HEK293 (cell line): ENCODE data around the gene SPINK4.

Source experiments
- CTCF ChIA-PET: fragments of 350-600 bp; formaldehyde crosslinking; extraction: SDS; loops from one replicate; lab custom pipeline; 2021; ENCODE audit warnings: antibody characterized with exemption; lab: Yijun Ruan, JAX
- POLR2A ChIA-PET: fragments of 300-600 bp; formaldehyde crosslinking; extraction: SDS; loops from one replicate; lab custom pipeline; 2020; ENCODE audit warnings: antibody characterized with exemption, inconsistent platforms; lab: Yijun Ruan, JAX
- H3K27ac ChIP-seq: fragments of 200-500 bp; sonication (Bioruptor generic); 2 replicates; pipeline ENCODE4 v1.5.1; 2014; ENCODE audit warnings: low read depth, low read length, control low read depth, inconsistent platforms; ENCODE audit errors: extremely low read depth
- H3K36me3 ChIP-seq, 2 experiments: fragments of 200-500 bp in 1 of 2; sonication (Bioruptor generic) in 1 of 2; 1 replicate in 1 of 2; 2 replicates in 1 of 2; pipeline ENCODE4 v1.5.1; 2014 to 2017; ENCODE audit warnings: inconsistent platforms in 2 of 2, low read length in 2 of 2; ENCODE audit not compliant: control insufficient read depth in 2 of 2, insufficient read depth in 1 of 2
- H3K4me1 ChIP-seq: fragments of 200-500 bp; sonication (Bioruptor generic); 2 replicates; pipeline ENCODE4 v1.5.1; 2014; ENCODE audit warnings: mild to moderate bottlenecking, low read length, inconsistent platforms; ENCODE audit not compliant: control insufficient read depth, insufficient read depth
- H3K4me3 ChIP-seq: 2 replicates; pipeline ENCODE4 v1.5.1; 2011; ENCODE audit warnings: low read depth, mild to moderate bottlenecking, control low read depth, low read length, moderate library complexity
- H3K9me3 ChIP-seq: fragments of 200-500 bp; sonication (Bioruptor generic); 2 replicates; pipeline ENCODE4 v1.5.1; 2014; ENCODE audit warnings: low read depth, low read length, inconsistent platforms; ENCODE audit not compliant: control insufficient read depth, insufficient read depth
- HOXD13 ChIP-seq: sonication (generic); formaldehyde crosslinking; IDR thresholded peaks from 2 replicates; pipeline ENCODE4 v1.8.0; 2022; ENCODE audit warnings: missing genetic modification reagents, borderline replicate concordance
- KLF16 ChIP-seq: fragments of 450-650 bp; formaldehyde crosslinking; IDR thresholded peaks from 2 replicates; pipeline ENCODE4 v1.5.1; 2017; ENCODE audit warnings: missing biosample characterization, missing genetic modification characterization
- KLF8 ChIP-seq: fragments of 450-650 bp; formaldehyde crosslinking; IDR thresholded peaks from 2 replicates; pipeline ENCODE4 v1.5.1; 2016; ENCODE audit warnings: missing biosample characterization, missing genetic modification characterization
- SP2 ChIP-seq: fragments of 450-650 bp; formaldehyde crosslinking; IDR thresholded peaks from 2 replicates; pipeline ENCODE4 v1.5.1; 2016; ENCODE audit warnings: missing biosample characterization, missing genetic modification characterization
- SP3 ChIP-seq: fragments of 450-650 bp; formaldehyde crosslinking; IDR thresholded peaks from 2 replicates; pipeline ENCODE4 v1.5.1; 2016; ENCODE audit warnings: missing biosample characterization, missing genetic modification characterization
- ZBTB8A ChIP-seq: fragments of 450-650 bp; formaldehyde crosslinking; IDR thresholded peaks from 2 replicates; pipeline ENCODE4 v1.5.1; 2016; ENCODE audit warnings: missing biosample characterization, missing genetic modification characterization
- ZNF10 ChIP-seq: fragments of 450-650 bp; formaldehyde crosslinking; IDR thresholded peaks from 2 replicates; pipeline ENCODE4 v1.5.1; 2017; ENCODE audit warnings: missing biosample characterization, missing genetic modification characterization
- ZNF157 ChIP-seq: fragments of 450-650 bp; formaldehyde crosslinking; IDR thresholded peaks from 2 replicates; pipeline ENCODE4 v1.5.1; 2016; ENCODE audit warnings: missing biosample characterization, missing genetic modification characterization
- ZNF23 ChIP-seq: fragments of 450-650 bp; formaldehyde crosslinking; IDR thresholded peaks from 2 replicates; pipeline ENCODE4 v1.5.1; 2016; ENCODE audit warnings: missing biosample characterization, missing genetic modification characterization, borderline replicate concordance
- ZNF292 ChIP-seq: fragments of 450-650 bp; formaldehyde crosslinking; IDR thresholded peaks from 2 replicates; pipeline ENCODE4 v1.5.1; 2016; ENCODE audit warnings: low read depth, missing biosample characterization, missing genetic modification characterization, borderline replicate concordance
- ZNF302 ChIP-seq: fragments of 450-650 bp; formaldehyde crosslinking; IDR thresholded peaks from 2 replicates; pipeline ENCODE4 v1.5.1; 2016; ENCODE audit warnings: missing biosample characterization, missing genetic modification characterization, low read depth
- ZNF311 ChIP-seq: fragments of 450-650 bp; formaldehyde crosslinking; IDR thresholded peaks from 2 replicates; pipeline ENCODE4 v1.5.1; 2017; ENCODE audit warnings: missing biosample characterization, missing genetic modification characterization, borderline replicate concordance
- ZNF548 ChIP-seq: fragments of 450-650 bp; formaldehyde crosslinking; IDR thresholded peaks from 2 replicates; pipeline ENCODE4 v1.5.1; 2016; ENCODE audit warnings: missing biosample characterization, missing genetic modification characterization
- ZNF747 ChIP-seq: fragments of 450-650 bp; formaldehyde crosslinking; IDR thresholded peaks from 2 replicates; pipeline ENCODE4 v1.5.1; 2016; ENCODE audit warnings: missing biosample characterization, missing genetic modification characterization
- ZNF843 ChIP-seq: fragments of 450-650 bp; formaldehyde crosslinking; IDR thresholded peaks from 2 replicates; pipeline ENCODE4 v1.5.1; 2016; ENCODE audit warnings: missing biosample characterization, missing genetic modification characterization
- ZXDB ChIP-seq: fragments of 450-650 bp; formaldehyde crosslinking; IDR thresholded peaks from 2 replicates; pipeline ENCODE4 v1.5.1; 2016; ENCODE audit warnings: missing biosample characterization, missing genetic modification characterization
- TF ChIP-seq, protein P1 (sequence below): fragments of 450-650 bp; formaldehyde crosslinking; IDR thresholded peaks from 2 replicates; pipeline ENCODE4 v1.5.1; 2016; ENCODE audit warnings: missing biosample characterization, missing genetic modification characterization
- TF ChIP-seq, protein P2 (sequence below): fragments of 450-650 bp; formaldehyde crosslinking; IDR thresholded peaks from 2 replicates; pipeline ENCODE4 v1.5.1; 2016; ENCODE audit warnings: missing biosample characterization, missing genetic modification characterization
- TF ChIP-seq, protein P3 (sequence below): fragments of 450-650 bp; formaldehyde crosslinking; IDR thresholded peaks from 2 replicates; pipeline ENCODE4 v1.5.1; 2017; ENCODE audit warnings: missing biosample characterization, missing genetic modification characterization
- TF ChIP-seq, protein P4 (sequence below): fragments of 450-650 bp; formaldehyde crosslinking; IDR thresholded peaks from 2 replicates; pipeline ENCODE4 v1.5.1; 2016; ENCODE audit warnings: missing biosample characterization, missing genetic modification characterization

The SPINK4 gene

DNA sequence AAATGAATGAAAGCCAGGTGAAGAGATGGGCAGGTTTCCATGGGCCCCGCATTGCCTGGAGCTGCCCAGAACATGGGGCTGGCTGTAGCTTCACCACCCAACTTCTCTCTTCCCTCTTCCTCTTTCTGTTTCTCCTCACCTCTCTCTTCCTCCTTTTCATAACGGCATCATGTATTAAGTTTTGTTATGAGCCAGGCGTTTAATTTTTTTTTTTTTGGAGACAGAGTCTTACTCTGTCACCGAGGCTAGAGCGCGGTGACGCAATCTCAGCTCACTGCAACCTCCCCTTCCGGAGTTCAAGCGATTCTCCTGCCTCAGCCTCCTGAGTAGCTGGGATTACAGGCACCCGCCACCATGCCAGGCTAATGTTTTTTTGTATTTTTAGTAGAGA is 13.0 kb upstream of the SPINK4 start:
- TF ChIP-seq, protein P1, sequence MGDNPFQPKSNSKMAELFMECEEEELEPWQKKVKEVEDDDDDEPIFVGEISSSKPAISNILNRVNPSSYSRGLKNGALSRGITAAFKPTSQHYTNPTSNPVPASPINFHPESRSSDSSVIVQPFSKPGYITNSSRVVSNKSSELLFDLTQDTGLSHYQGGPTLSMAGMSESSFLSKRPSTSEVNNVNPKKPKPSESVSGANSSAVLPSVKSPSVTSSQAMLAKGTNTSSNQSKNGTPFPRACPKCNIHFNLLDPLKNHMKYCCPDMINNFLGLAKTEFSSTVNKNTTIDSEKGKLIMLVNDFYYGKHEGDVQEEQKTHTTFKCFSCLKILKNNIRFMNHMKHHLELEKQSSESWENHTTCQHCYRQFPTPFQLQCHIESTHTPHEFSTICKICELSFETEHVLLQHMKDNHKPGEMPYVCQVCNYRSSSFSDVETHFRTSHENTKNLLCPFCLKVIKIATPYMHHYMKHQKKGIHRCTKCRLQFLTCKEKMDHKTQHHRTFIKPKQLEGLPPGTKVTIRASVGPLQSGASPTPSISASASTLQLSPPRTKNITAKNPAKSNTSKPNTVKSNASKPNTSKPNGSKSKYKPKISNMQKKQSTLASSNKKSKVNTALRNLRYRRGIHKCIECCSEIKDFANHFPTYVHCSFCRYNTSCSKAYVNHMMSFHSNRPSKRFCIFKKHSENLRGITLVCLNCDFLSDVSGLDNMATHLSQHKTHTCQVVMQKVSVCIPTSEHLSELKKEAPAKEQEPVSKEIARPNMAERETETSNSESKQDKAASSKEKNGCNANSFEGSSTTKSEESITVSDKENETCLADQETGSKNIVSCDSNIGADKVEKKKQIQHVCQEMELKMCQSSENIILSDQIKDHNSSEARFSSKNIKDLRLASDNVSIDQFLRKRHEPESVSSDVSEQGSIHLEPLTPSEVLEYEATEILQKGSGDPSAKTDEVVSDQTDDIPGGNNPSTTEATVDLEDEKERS (tag by site-specific recombination), result no peak
- TF ChIP-seq, protein P2, sequence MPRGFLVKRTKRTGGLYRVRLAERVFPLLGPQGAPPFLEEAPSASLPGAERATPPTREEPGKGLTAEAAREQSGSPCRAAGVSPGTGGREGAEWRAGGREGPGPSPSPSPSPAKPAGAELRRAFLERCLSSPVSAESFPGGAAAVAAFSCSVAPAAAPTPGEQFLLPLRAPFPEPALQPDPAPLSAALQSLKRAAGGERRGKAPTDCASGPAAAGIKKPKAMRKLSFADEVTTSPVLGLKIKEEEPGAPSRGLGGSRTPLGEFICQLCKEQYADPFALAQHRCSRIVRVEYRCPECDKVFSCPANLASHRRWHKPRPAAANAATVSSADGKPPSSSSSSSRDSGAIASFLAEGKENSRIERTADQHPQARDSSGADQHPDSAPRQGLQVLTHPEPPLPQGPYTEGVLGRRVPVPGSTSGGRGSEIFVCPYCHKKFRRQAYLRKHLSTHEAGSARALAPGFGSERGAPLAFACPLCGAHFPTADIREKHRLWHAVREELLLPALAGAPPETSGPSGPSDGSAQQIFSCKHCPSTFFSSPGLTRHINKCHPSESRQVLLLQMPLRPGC (tag by site-specific recombination), result no peak
- no peak for TF ChIP-seq HOXD13
- no peak for TF ChIP-seq ZNF548
- TF ChIP-seq ZNF23 (tag by site-specific recombination), result no peak
- TF ChIP-seq SP2 (tag by site-specific recombination), result no peak
- no peak for TF ChIP-seq SP3 (tag by site-specific recombination)
- no peak for TF ChIP-seq ZNF292 (tag by site-specific recombination)
- no peak for TF ChIP-seq ZNF10
- TF ChIP-seq KLF8 (tag by site-specific recombination), result no peak
- no peak for TF ChIP-seq ZNF311 (tag by site-specific recombination)
- TF ChIP-seq, protein P3, sequence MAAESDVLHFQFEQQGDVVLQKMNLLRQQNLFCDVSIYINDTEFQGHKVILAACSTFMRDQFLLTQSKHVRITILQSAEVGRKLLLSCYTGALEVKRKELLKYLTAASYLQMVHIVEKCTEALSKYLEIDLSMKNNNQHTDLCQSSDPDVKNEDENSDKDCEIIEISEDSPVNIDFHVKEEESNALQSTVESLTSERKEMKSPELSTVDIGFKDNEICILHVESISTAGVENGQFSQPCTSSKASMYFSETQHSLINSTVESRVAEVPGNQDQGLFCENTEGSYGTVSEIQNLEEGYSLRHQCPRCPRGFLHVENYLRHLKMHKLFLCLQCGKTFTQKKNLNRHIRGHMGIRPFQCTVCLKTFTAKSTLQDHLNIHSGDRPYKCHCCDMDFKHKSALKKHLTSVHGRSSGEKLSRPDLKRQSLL (tag by site-specific recombination), result no peak
- TF ChIP-seq ZNF157 (tag by site-specific recombination), result no peak
- no peak for TF ChIP-seq KLF16 (tag by site-specific recombination)
- TF ChIP-seq ZBTB8A, result no peak
- TF ChIP-seq ZXDB (tag by site-specific recombination), result no peak
- TF ChIP-seq ZNF302 (tag by site-specific recombination), result no peak
- TF ChIP-seq, protein P4, sequence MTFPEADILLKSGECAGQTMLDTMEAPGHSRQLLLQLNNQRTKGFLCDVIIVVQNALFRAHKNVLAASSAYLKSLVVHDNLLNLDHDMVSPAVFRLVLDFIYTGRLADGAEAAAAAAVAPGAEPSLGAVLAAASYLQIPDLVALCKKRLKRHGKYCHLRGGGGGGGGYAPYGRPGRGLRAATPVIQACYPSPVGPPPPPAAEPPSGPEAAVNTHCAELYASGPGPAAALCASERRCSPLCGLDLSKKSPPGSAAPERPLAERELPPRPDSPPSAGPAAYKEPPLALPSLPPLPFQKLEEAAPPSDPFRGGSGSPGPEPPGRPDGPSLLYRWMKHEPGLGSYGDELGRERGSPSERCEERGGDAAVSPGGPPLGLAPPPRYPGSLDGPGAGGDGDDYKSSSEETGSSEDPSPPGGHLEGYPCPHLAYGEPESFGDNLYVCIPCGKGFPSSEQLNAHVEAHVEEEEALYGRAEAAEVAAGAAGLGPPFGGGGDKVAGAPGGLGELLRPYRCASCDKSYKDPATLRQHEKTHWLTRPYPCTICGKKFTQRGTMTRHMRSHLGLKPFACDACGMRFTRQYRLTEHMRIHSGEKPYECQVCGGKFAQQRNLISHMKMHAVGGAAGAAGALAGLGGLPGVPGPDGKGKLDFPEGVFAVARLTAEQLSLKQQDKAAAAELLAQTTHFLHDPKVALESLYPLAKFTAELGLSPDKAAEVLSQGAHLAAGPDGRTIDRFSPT (tag by site-specific recombination), result no peak
- TF ChIP-seq ZNF843 (tag by site-specific recombination), result no peak
- no peak for TF ChIP-seq ZNF747 (tag by site-specific recombination)
- no peaks in the 10 kb centered on the region for H3K9me3 ChIP-seq
- no peaks in the 10 kb centered on the region for H3K36me3 ChIP-seq
- no peak overlapping the region for H3K27ac ChIP-seq
- ChIA-PET POLR2A (interaction anchor here (1.1 kb wide), 1 partner anchor 68 kb away, joined by 3 read pairs; no protein-coding TSS in a partner anchor), CTCF (interaction anchor here (0.6 to 2.6 kb wide), 26 partner anchors 7 to 523 kb away, joined by 3 to 27 read pairs (median 5); partner anchors contain the start of gene SMU1)
- H3K4me3 ChIP-seq, result no peak overlapping the region
- no peaks in the 10 kb centered on the region for H3K4me1 ChIP-seq
